AG08395 (cell line): ENCODE results near the gene CAV1.

Source experiments
- DNase-seq: peaks from one replicate; pipeline ENCODE4 v3.0.0; 2012; ENCODE audit warnings: mixed read lengths, low spot score

Gene CAV1

GRCh38 chr7:116505278-116505677 lies 19.6 kb upstream of the CAV1 start:
- no peak for DNase-seq

GRCh38 chr7:116505823-116506222 lies 19.0 kb upstream of the CAV1 start:
- DNase-seq: no peak

GRCh38 chr7:116509982-116510579 lies 14.8 kb upstream of the CAV1 start:
- DNase-seq: no peak

GRCh38 chr7:116510795-116511194 lies 14.0 kb upstream of the CAV1 start:
- DNase-seq: no peak

GRCh38 chr7:116511552-116512519 lies 13.0 kb upstream of the CAV1 start:
- DNase-seq: peak; percentile 14

- DNase-seq: peak; percentile 19
Measured at GRCh38 chr7:116512520-116513188, 12.2 kb upstream of the CAV1 start.

- no peak for DNase-seq
Measured at GRCh38 chr7:116515584-116515983, 9.3 kb upstream of the CAV1 start.

- DNase-seq: no peak
Measured at GRCh38 chr7:116516324-116516723, 8.5 kb upstream of the CAV1 start.

- DNase-seq: no peak
Measured at GRCh38 chr7:116517626-116518025, 7.2 kb upstream of the CAV1 start.

- DNase-seq: no peak
Measured at GRCh38 chr7:116518961-116519360, 5.9 kb upstream of the CAV1 start.

- DNase-seq: no peak
Measured at GRCh38 chr7:116521046-116521664, 3.7 kb upstream of the CAV1 start.

- peak; percentile 74 for DNase-seq
Measured at GRCh38 chr7:116522247-116522646, 2.6 kb upstream of the CAV1 start.

- DNase-seq: no peak
Measured at GRCh38 chr7:116524221-116524608, 621 bp upstream of the CAV1 start.

GRCh38 chr7:116525298-116525912 lies 569 bp downstream of the CAV1 start:
- DNase-seq: no peak

- peak; percentile 84 for DNase-seq
Measured at GRCh38 chr7:116525913-116526861, 1.4 kb downstream of the CAV1 start.

- no peak for DNase-seq
Measured at GRCh38 chr7:116526897-116527296, 2.1 kb downstream of the CAV1 start.

- no peak for DNase-seq
Measured at GRCh38 chr7:116527521-116527920, 2.7 kb downstream of the CAV1 start.

GRCh38 chr7:116528008-116528789 lies 3.4 kb downstream of the CAV1 start:
- DNase-seq: peak; percentile 90

GRCh38 chr7:116529250-116529649 lies 4.4 kb downstream of the CAV1 start:
- no peak for DNase-seq
